Kidney glomerular epithelial cell (primary cell): ENCODE measurements around the gene BMP4.

Experiments used
- DNase-seq: peaks from one replicate; lab custom pipeline; 2025; lab: John Stamatoyannopoulos, UW

The BMP4 gene

DNA sequence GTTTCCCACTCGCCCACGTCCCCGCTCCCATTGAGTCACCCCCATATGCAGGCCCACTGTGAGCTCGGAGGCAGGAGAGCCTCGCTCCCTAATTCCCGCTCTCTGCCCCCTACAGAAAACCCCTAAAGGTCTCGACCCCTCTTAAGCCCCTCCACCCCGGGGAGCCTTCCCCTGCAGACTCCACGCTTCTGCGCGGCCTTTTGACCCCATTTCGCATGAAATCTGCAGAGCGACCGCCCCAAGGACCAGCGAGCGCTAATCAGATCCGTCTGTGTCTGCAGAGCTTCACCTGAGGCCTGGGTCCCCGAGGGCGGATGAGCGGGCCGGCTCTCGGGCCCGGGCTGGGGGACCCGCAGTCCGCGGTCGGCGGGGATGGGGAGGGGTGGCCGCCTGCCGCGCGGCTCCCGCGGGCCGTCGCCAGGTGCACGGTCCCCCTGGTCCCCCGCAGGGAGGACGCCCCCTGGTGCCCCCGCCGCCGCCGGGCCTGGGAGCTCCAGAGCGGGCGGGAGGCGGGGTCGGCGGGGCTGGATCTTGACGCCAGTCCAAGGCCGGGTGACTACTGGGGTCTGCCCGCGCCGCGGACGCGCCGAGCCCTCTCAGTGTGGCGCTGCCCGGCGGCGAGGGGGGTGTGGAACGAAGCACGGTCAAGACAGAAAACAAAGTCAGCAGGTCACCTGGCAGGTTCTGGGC, 10.1 kb downstream of the BMP4 start:
- DNase-seq: no peak

- no peak for DNase-seq
Observed at GRCh38 chr14:53946071-53946403, 10.6 kb downstream of the BMP4 start.

DNA sequence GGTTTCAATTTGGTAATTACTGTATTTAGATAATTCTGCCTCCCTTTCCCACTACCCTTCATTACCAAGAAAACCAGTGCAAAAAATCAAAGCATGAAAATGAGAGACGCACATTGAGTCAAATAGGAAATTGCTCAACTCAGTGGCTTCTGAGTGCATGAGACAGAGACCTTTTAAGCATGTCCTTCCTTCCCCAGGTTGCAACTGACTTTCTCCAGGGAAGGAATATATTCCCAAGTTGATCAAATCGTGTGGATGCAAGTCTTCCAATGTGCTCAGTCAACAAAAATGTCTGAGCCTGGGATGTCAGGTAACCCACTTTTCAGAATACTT, 12.9 kb downstream of the BMP4 start:
- DNase-seq: no peak

GRCh38 chr14:53942970-53943750, 13.5 kb downstream of the BMP4 start:
- DNase-seq: no peak

- no peak for DNase-seq
Observed at GRCh38 chr14:53938136-53938837, 18.3 kb downstream of the BMP4 start.

DNA sequence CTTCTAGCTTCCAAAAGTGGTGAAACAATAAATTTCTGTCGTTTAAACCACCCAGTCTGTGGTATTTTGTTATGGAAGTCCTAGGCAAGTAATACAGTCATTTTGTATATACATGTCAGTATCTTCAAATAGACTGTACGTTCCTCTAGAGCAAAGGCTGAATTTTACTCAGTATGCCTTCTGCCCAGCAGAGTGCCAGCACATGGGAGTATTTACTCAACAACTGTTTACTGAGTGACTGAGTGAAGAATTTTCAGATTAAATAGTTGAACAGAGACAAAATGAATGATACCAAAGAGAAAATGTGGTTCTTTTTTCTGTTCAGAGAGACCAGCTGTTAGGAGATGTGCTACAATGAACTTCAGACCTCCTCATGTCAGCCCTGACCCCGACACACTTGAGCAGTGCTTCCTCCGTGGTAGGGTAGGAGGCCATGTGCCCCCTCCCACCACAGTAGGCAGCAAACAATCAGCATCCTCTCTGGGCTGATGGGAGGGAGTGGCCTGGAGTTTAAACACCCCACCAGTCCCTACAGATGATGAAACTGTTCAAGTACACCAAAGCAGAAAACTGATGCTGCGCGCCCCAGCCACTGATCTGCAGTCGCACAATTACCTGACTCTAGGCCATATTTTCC, 21.7 kb downstream of the BMP4 start:
- no peak for DNase-seq

GRCh38 chr14:53932966-53933365, 23.7 kb downstream of the BMP4 start:
- DNase-seq: no peak

DNA sequence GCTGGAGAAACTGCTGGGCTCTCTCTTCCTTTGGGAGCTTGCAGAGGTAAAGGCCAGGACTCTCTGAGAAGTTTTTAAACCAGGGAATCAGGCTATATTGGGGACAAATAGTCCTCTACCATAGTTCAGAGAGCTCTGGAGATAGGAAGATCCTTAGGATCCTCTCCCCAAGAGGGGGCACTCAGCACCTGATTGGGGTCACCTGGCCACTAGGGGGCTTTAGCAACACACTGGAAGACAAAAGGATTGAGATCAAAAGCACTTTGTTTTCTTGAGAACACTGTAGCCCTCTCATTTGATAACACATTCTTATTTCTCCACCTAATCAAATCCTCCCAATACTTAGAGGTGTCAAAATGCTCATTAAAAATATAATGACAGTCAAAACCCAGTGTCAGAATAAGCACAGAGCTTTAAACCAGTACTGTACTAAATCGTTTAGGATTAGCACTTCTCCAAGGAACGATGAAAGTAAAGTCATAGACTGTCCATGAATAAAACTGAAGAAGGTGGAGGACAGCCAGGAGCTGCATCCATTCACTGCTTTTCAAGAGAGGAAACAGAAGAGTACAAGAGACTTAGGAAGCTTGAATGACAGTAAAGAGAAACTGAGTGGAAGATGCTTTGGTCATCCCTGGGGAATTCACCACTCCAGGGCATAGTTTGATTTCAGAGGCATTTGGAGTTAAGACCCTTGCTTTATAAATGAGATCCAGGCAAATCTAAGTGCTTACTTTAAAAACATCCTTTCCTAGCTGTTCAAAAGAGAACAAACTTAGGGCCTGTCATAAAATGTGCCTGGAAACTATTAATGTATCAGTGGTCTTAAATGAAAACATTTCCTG, 26.5 kb downstream of the BMP4 start:
- DNase-seq: no peak

GRCh38 chr14:53927171-53927570, 29.5 kb downstream of the BMP4 start:
- DNase-seq: peak; percentile 44

DNA sequence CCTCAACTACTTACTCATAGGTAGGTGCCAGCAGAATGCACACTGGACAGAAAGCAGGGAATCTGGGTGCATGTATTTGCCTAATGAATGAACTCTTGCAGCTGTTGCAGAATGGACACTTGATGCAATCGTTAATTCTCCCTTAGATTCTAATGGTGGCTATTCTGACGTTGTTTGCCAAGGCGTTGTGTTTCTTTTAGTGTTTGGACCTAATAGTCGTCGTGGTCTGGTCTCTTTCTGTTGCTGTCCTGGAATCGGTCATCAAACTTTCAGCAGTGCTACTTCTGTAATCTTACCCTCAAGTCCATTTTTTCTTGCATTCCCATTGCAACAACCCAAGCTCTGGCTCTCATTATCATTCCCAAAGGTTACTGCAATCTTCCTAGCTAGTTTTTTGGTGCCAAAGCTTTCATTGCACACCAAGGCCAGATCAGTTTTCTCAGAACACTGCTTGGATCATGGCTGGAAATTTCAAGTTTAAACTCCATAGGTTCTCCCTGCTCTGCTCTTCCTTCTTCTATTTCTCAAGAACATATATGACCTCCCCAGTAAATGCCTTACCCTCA, 31.3 kb downstream of the BMP4 start:
- DNase-seq: no peak

- DNase-seq: peak; percentile 96
Observed at GRCh38 chr14:53924753-53925152, 31.9 kb downstream of the BMP4 start.

DNA sequence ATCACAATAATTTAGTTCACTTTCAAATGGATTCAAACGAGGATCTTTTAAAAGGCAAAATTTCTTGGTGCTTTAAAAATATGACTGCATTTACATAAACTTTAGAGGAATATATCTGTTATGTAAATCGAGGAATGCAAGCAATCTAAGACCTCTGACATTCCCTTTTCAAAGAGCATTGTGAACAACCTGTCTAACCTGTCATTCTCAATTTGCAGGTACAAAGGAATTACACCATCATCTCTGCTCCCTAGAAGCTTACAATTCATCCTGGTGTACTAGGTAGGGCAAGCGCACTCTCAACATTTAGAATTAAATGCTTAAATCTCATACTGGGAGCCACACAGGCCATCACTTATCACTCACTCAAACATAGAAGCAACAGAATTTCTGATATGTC, 35.6 kb downstream of the BMP4 start:
- no peak for DNase-seq

- no peak for DNase-seq
Observed at GRCh38 chr14:53916239-53916638, 40.4 kb downstream of the BMP4 start.

DNA sequence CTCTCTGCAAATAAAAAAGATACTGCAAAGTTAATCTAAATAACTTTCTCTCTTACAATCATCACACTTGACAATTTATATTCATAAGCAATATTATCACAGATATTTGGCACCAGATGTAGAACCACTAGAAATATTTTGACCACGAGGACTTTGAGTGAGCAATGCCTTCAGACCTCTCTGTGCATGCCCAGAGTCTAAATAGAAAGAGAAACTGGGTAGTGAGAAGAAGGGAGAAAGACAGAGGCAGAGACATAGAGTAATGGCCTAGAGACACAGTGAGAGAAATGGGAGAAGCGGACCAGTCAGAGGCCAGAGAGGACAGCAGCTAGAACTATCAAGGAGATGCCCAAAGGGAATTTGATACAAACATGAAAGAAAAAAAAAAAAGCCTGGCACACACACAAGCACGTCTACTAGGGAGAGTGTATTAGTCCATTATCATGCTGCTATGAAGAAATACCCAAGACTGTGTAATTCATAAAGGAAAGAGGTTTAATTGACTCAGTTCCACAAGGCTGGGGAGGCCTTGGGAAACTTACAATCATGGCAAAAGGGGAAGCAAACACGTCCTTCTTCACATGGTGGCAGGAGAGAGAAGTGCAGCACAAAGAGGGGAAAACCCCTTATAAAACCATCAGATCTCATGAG, 41.1 kb downstream of the BMP4 start:
- no peak for DNase-seq

GRCh38 chr14:53912021-53912420, 44.6 kb downstream of the BMP4 start:
- no peak for DNase-seq

GRCh38 chr14:53908416-53908815, 48.2 kb downstream of the BMP4 start:
- DNase-seq: no peak

GRCh38 chr14:53902307-53902706, 54.3 kb downstream of the BMP4 start:
- DNase-seq: no peak

- DNase-seq: no peak
Observed at GRCh38 chr14:53900499-53900898, 56.1 kb downstream of the BMP4 start.
